Naive thymus-derived CD4-positive, alpha-beta T cell (primary cell): ENCODE data around the gene HSP90AA1. TPM values are rescaled to one million over a fixed set of nuclear protein-coding genes. Genes with fewer than 3 reads are reported as not detected.

Source experiments
- ATAC-seq: fragments of 150-1000 bp; cut with Tn5 transposase; 2 replicates; pipeline ENCODE4 v1.10.0; 2021; ENCODE audit warnings: mild to moderate bottlenecking, moderate library complexity
- CTCF ChIA-PET: fragments of 350-600 bp; sonication (Branson Sonifier 250); formaldehyde crosslinking; loops from one replicate; lab custom pipeline; 2021; ENCODE audit warnings: antibody characterized with exemption; lab: Charles Lee
- POLR2A ChIA-PET: fragments of 350-600 bp; sonication (Branson Sonifier 250); formaldehyde crosslinking; loops from one replicate; lab custom pipeline; 2021; ENCODE audit warnings: antibody characterized with exemption, inconsistent platforms; lab: Charles Lee
- DNase-seq, 9 donors: peaks; one replicate each; pipeline versions ENCODE4 v3.0.0 to v3.0.0-alpha.2; 2020 to 2022; ENCODE audit warnings: mixed read lengths in 1 of 9
- H3K27ac ChIP-seq: one replicate; pipeline ENCODE4 v1.7.0; 2013; ENCODE audit warnings: mild to moderate bottlenecking, low read depth, low read length, moderate library complexity
- H3K27me3 ChIP-seq, 2 donors: one replicate each; pipeline ENCODE4 v1.7.0; 2013; ENCODE audit warnings: low read length in 2 of 2, mild to moderate bottlenecking in 2 of 2, moderate library complexity in 2 of 2; ENCODE audit not compliant: control insufficient read depth in 2 of 2, insufficient read depth in 2 of 2
- H3K36me3 ChIP-seq, 3 experiments: 1 replicate in 2 of 3; 2 replicates in 1 of 3; pipeline ENCODE4 v1.7.0; 2013; ENCODE audit warnings: low read length in 3 of 3, mild to moderate bottlenecking in 3 of 3, moderate library complexity in 1 of 3; ENCODE audit not compliant: insufficient read depth in 3 of 3, control insufficient read depth in 2 of 3
- H3K4me1 ChIP-seq, 2 donors: one replicate each; pipeline ENCODE4 v1.7.0; 2013; ENCODE audit warnings: low read length in 2 of 2, mild to moderate bottlenecking in 2 of 2, moderate library complexity in 1 of 2; ENCODE audit not compliant: control insufficient read depth in 2 of 2, insufficient read depth in 2 of 2
- H3K4me3 ChIP-seq: 2 replicates; pipeline ENCODE4 v1.7.0; 2013; ENCODE audit warnings: mild to moderate bottlenecking, low read length
- H3K9me3 ChIP-seq, 3 experiments: 1 replicate in 2 of 3; 2 replicates in 1 of 3; pipeline ENCODE4 v1.7.0; 2013; ENCODE audit warnings: low read length in 3 of 3; ENCODE audit not compliant: control insufficient read depth in 2 of 3
- H3K27ac Mint-ChIP-seq, 9 donors: one replicate each; pipeline ENCODE4 v1.8.0; 2020 to 2022; ENCODE audit warnings: mixed read lengths in 9 of 9, mild to moderate bottlenecking in 8 of 9, moderate library complexity in 5 of 9, inconsistent platforms in 2 of 9
- H3K27me3 Mint-ChIP-seq, 5 donors: one replicate each; pipeline ENCODE4 v1.8.0; 2021 to 2022; ENCODE audit warnings: mixed read lengths in 5 of 5, mild to moderate bottlenecking in 1 of 5
- H3K36me3 Mint-ChIP-seq, 5 donors: one replicate each; pipeline ENCODE4 v1.8.0; 2020 to 2022; ENCODE audit warnings: mixed read lengths in 5 of 5, mild to moderate bottlenecking in 3 of 5, inconsistent platforms in 1 of 5
- H3K4me1 Mint-ChIP-seq, 7 donors: one replicate each; pipeline ENCODE4 v1.8.0; 2020 to 2022; ENCODE audit warnings: mixed read lengths in 7 of 7, mild to moderate bottlenecking in 3 of 7, inconsistent platforms in 1 of 7
- H3K4me3 Mint-ChIP-seq, 10 donors: one replicate each; pipeline ENCODE4 v1.8.0; 2020 to 2022; ENCODE audit warnings: mild to moderate bottlenecking in 10 of 10, mixed read lengths in 10 of 10, moderate library complexity in 6 of 10, inconsistent platforms in 2 of 10
- H3K9me3 Mint-ChIP-seq, 11 donors: one replicate each; pipeline ENCODE4 v1.8.0; 2020 to 2022; ENCODE audit warnings: mixed read lengths in 11 of 11, mild to moderate bottlenecking in 4 of 11, inconsistent platforms in 1 of 11, moderate library complexity in 1 of 11
- intact Hi-C, 2 donors: fragments of 100-400 bp; cut with micrococcal nuclease; formaldehyde crosslinking; loops; one replicate each; pipeline ENCODE4 v1.15.1; 2023
- polyA plus RNA-seq, 2 donors: library from polyadenylated mRNA; unstranded; fragments of 300-500 nt; fragmentation: Illumina TruSeq; gene quantifications; one replicate each; pipeline ENCODE4 v1.2.3, GENCODE V29; 2021
- total RNA-seq, 6 experiments: library from RNA in 5 of 6; stranded (reverse) in 5 of 6; gene quantifications; 1 replicate in 5 of 6; 2 replicates in 1 of 6; pipeline ENCODE4 v1.2.3 and lab custom pipeline; 2021 to 2026

Gene HSP90AA1
- total and polyA plus RNA-seq, 7 experiments from 2014 or later = 229 to 591 (median 334) TPM

DNA sequence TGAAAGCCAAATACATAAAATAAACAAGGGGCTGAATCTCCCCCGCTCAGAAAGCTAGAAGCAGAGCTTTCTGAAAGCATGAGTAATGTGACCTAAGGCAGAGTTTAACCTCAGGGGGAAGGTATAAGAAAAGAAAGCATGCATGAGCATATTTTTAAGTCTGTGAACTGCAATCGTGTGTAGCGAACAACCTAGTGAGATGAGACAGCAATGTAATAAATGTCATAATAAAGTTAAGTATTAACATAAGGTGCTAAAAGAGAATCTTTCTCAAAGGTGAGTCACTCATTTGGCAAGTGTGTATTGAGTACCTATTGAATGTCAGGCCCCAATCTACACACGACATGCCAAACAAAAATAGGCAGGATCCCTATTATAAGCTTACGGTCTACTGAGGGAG, 38.7 kb upstream of the HSP90AA1 start:
- no peaks in the 10 kb centered on the region for H3K36me3 Mint-ChIP-seq
- peaks cover 0 to 1% (median 0%) of the 10 kb centered on the region in 7 donors for H3K4me1 Mint-ChIP-seq
- Histone ChIP-seq H3K36me3 (no peaks in the 10 kb centered on the region), H3K27me3 (no peaks in the 10 kb centered on the region), H3K4me3 (no peak overlapping the region), H3K27ac (no peak overlapping the region), H3K9me3 (no peaks in the 10 kb centered on the region), H3K4me1 (no peaks in the 10 kb centered on the region)
- no peaks in the 10 kb centered on the region for H3K27me3 Mint-ChIP-seq
- CTCF ChIA-PET = no interaction called here
- no peak overlapping the region for H3K27ac Mint-ChIP-seq
- H3K4me3 Mint-ChIP-seq = no peak overlapping the region
- no peaks in the 10 kb centered on the region for H3K9me3 Mint-ChIP-seq
- intact Hi-C loops = no loop called here
- ATAC-seq (no peak), DNase-seq (no peak)
- POLR2A ChIA-PET = no interaction called here

DNA sequence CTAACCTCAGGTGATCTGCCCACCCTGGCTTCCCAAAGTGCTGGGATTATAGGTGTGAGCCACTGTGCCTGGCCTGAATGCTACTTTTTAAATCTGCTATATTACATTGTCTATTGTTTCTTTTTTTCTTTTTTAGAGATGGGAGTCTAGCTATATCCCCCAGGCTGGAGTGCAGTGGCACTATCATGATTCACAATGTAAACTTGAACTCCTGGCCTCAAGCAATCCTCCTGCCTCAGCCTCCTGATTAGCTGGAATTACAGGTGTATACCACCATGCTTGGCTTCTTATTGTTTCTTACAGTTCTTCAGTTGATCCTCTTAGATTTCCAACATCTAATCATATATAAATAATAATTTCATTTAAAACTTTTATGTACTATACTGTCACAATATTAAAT, 37.6 kb upstream of the HSP90AA1 start:
- Histone ChIP-seq H3K27me3 (no peaks in the 10 kb centered on the region), H3K4me3 (no peak overlapping the region), H3K9me3 (no peaks in the 10 kb centered on the region), H3K36me3 (no peaks in the 10 kb centered on the region), H3K4me1 (no peaks in the 10 kb centered on the region), H3K27ac (no peak overlapping the region)
- ChIA-PET POLR2A (no interaction called here), CTCF (no interaction called here)
- Mint-ChIP-seq H3K27ac (no peak overlapping the region), H3K4me1 (peaks cover 0 to 1% (median 0%) of the 10 kb centered on the region in 7 donors), H3K4me3 (no peak overlapping the region), H3K36me3 (no peaks in the 10 kb centered on the region), H3K9me3 (no peaks in the 10 kb centered on the region), H3K27me3 (no peaks in the 10 kb centered on the region)
- no peak for DNase-seq
- no peak for ATAC-seq
- intact Hi-C loops = no loop called here

DNA sequence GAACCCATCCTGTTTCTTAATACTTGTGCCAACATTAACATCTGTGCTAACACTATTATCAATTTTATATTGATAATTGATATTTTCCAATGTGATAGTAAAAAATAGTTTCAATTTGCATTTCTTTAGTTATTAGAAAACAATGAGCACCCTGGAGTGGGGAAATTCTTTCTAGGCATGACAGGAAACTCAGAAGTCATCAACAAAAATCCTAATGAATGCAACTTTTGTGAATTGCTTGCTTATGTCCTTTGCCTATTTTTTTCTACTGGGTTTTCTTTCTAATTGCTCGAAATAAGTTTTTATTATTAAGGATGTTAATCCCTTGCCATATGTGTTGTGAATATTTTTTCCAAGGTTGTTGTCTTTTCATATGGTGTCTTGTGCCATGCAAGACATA, 34.7 kb upstream of the HSP90AA1 start:
- intact Hi-C loops = no loop called here
- Histone ChIP-seq H3K9me3 (no peaks in the 10 kb centered on the region), H3K4me1 (no peaks in the 10 kb centered on the region), H3K27ac (no peak overlapping the region), H3K4me3 (no peak overlapping the region), H3K27me3 (no peaks in the 10 kb centered on the region), H3K36me3 (no peaks in the 10 kb centered on the region)
- DNase-seq (no peak), ATAC-seq (no peak)
- ChIA-PET POLR2A (no interaction called here), CTCF (no interaction called here)
- Mint-ChIP-seq H3K36me3 (peaks cover 0 to 5% (median 4%) of the 10 kb centered on the region in 5 donors), H3K4me1 (no peaks in the 10 kb centered on the region), H3K4me3 (no peak overlapping the region), H3K27me3 (no peaks in the 10 kb centered on the region), H3K9me3 (peaks cover 0 to 3% (median 0%) of the 10 kb centered on the region in 11 donors), H3K27ac (no peak overlapping the region)

DNA sequence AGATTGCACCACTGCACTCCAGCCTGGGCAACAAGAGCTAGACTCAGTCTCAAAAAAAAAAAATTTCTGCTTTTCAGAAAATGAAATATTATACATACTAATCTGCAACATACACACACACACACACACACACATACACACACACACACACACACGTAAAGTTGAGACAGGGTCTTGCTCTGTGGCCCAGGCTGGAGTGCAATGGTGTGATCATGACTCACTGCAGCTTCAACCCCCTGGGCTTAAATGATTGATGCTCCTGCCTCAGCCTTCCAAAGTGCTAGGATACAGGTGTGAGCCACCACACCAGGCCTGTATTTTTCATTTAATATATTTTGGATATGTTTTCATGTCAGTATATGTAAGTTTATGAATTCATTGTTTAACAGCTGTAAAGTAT, 34.0 kb upstream of the HSP90AA1 start:
- no peak for ATAC-seq
- POLR2A ChIA-PET = no interaction called here
- intact Hi-C loops = no loop called here

DNA sequence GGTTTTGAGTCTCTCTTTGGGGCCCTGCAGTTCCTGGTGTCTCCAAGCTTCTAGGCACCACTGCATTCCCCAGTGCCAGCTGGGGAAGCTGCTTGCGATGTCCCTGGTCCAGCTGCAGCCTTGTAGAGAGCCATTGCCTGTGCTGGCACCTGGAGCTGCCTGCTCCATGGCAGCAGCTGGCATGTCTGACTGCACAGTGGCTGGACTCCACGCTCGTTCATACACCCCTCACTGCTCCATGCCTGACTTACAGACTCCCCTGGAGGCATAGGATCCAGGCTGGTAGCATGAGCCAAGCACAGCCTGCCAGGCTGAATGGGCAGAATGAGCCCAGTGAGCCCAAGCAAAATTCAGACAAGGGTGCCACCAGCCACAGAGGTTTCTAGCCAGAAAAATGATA, 31.0 kb upstream of the HSP90AA1 start:
- POLR2A ChIA-PET = no interaction called here
- peaks cover 0 to 5% (median 4%) of the 10 kb centered on the region in 5 donors for H3K36me3 Mint-ChIP-seq
- H3K27ac ChIP-seq = no peak overlapping the region
- H3K27me3 Mint-ChIP-seq = no peaks in the 10 kb centered on the region
- H3K9me3 Mint-ChIP-seq = peaks cover 0 to 3% (median 0%) of the 10 kb centered on the region in 11 donors
- no peaks in the 10 kb centered on the region for H3K4me1 Mint-ChIP-seq
- CTCF ChIA-PET = no interaction called here
- intact Hi-C loops = no loop called here
- no peak overlapping the region for H3K4me3 Mint-ChIP-seq
- H3K4me3 ChIP-seq = no peak overlapping the region
- DNase-seq (no peak), ATAC-seq (no peak)
- H3K27me3 ChIP-seq = no peaks in the 10 kb centered on the region
- no peak overlapping the region for H3K27ac Mint-ChIP-seq
- no peaks in the 10 kb centered on the region for H3K9me3 ChIP-seq
- no peaks in the 10 kb centered on the region for H3K36me3 ChIP-seq
- H3K4me1 ChIP-seq = no peaks in the 10 kb centered on the region

More for the DNA sequence above, 34.0 kb upstream of the HSP90AA1 start:
- H3K27ac Mint-ChIP-seq = no peak overlapping the region
- H3K9me3 Mint-ChIP-seq = peaks cover 0 to 3% (median 0%) of the 10 kb centered on the region in 11 donors
- peaks cover 0 to 5% (median 4%) of the 10 kb centered on the region in 5 donors for H3K36me3 Mint-ChIP-seq
- H3K27ac ChIP-seq = no peak overlapping the region
- H3K9me3 ChIP-seq = no peaks in the 10 kb centered on the region
- H3K4me1 Mint-ChIP-seq = no peaks in the 10 kb centered on the region
- H3K27me3 ChIP-seq = no peaks in the 10 kb centered on the region
- no peak overlapping the region for H3K4me3 Mint-ChIP-seq
- DNase-seq = no peak
- H3K36me3 ChIP-seq = no peaks in the 10 kb centered on the region
- H3K4me1 ChIP-seq = no peaks in the 10 kb centered on the region
- CTCF ChIA-PET = no interaction called here
- H3K27me3 Mint-ChIP-seq = no peaks in the 10 kb centered on the region
- no peak overlapping the region for H3K4me3 ChIP-seq

DNA sequence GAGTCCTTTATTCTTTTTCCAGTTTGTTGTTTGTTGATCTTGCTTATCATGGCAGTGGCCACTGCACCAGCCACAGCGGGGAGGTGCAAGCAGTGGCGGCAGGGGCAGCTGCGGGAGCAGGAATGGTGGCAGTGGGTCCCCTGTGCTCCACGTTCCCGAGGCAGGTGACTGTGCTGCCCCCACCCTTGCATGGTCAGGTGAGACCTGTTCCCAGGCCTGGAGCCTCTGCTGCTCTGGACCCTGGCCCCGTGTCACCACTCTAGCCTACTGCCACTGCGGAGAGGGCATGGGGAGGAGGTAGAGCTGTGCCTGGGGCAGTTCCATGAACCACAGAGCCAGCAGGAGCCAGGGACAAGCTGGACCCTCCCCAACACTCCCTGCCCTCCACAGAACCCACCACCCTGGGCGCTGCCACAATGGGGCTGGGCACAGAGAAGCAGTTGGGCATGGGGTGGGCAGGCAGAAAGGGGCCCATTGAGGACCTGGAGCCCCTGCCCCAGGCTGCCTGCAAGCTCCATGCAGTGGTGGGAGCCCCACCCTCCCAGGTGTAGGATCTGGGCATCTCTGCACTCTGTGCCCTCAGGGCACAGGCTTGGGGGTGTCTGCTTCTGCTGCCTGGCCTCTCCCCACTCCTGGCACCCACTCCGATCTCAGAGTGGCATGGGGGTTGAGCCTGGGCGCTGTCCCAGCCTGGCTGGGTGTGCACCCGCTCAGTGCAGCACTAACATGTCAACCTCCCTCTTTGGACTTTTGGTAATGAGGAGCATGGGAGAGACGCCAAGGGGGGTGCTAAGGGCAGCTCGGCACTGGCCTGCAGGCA, 29.7 kb upstream of the HSP90AA1 start:
- intact Hi-C loops = no loop called here
- ChIA-PET POLR2A (no interaction called here), CTCF (no interaction called here)
- Mint-ChIP-seq H3K27ac (peak overlapping the region in 1 of 9 donors; percentile 38), H3K4me3 (no peak overlapping the region), H3K9me3 (peaks cover 0 to 9% (median 0%) of the 10 kb centered on the region in 11 donors), H3K4me1 (no peaks in the 10 kb centered on the region), H3K27me3 (no peaks in the 10 kb centered on the region), H3K36me3 (peaks cover 0 to 8% (median 4%) of the 10 kb centered on the region in 5 donors)
- ATAC-seq (no peak), DNase-seq (no peak)
- no peaks in the 10 kb centered on the region for H3K27me3 ChIP-seq
- H3K36me3 ChIP-seq = no peaks in the 10 kb centered on the region
- H3K4me1 ChIP-seq = no peaks in the 10 kb centered on the region
- H3K27ac ChIP-seq = no peak overlapping the region
- no peak overlapping the region for H3K4me3 ChIP-seq
- no peaks in the 10 kb centered on the region for H3K9me3 ChIP-seq

DNA sequence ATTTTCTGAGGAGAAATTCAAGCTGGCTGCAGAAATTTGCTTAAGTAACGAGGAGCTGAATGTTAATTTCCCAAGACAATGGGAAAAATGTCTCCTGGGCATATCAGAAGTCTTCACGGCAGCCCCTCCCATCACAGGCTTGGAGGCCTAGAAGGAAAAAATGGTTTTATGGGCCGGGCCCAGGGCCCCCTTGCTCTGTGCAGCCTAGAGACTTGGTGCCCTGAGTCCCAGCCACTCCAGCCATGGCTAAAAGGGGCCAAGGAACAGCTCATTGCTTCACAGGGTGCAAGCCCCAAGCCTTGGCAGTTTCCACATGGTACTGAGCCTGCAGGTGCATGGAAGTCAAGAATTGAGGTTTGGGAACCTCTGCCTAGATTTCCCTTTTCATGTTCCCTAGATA, 24.3 kb upstream of the HSP90AA1 start:
- no peak overlapping the region for H3K27ac Mint-ChIP-seq
- ChIA-PET POLR2A (no interaction called here), CTCF (no interaction called here)
- Histone ChIP-seq H3K4me1 (no peaks in the 10 kb centered on the region), H3K4me3 (no peak overlapping the region), H3K36me3 (no peaks in the 10 kb centered on the region), H3K27me3 (no peaks in the 10 kb centered on the region), H3K9me3 (no peaks in the 10 kb centered on the region), H3K27ac (no peak overlapping the region)
- no peaks in the 10 kb centered on the region for H3K4me1 Mint-ChIP-seq
- H3K36me3 Mint-ChIP-seq = peaks cover 0 to 11% (median 3%) of the 10 kb centered on the region in 5 donors
- no peak for ATAC-seq
- no peak for DNase-seq
- peaks cover 0 to 30% (median 5%) of the 10 kb centered on the region in 11 donors for H3K9me3 Mint-ChIP-seq
- no peak overlapping the region for H3K4me3 Mint-ChIP-seq
- intact Hi-C loops = no loop called here
- peaks cover 0 to 4% (median 0%) of the 10 kb centered on the region in 5 donors for H3K27me3 Mint-ChIP-seq
